Activated CD8-positive, alpha-beta memory T cell treated with anti-CD3 and anti-CD28 coated beads for 48 hours (primary cell): ENCODE results near the gene PITPNC1.
"Not testable (repeated sequence)": the region's sequence is repeated elsewhere in the genome, so short reads cannot be mapped to it uniquely, and the experiment has no call there.

ENCODE experiments used
- DNase-seq, 3 experiments: peaks; one replicate each; pipeline ENCODE4 v3.0.0-alpha.2; 2020; ENCODE audit warnings: low read depth in 2 of 3, low spot score in 2 of 3

PITPNC1 gene

GRCh38 chr17:67366193-67367157 is 10.6 kb upstream of the PITPNC1 start, which contains the start of gene PSMD12:
TSS of gene PSMD12 (minus strand) at chr17:67366577. CDS start at chr17:67366519, 58 bp downstream.
- DNase-seq = peak; percentile 86 to 95 (median 91)

GRCh38 chr17:67369676-67370075 is 7.4 kb upstream of the PITPNC1 start:
- no peak for DNase-seq

DNA sequence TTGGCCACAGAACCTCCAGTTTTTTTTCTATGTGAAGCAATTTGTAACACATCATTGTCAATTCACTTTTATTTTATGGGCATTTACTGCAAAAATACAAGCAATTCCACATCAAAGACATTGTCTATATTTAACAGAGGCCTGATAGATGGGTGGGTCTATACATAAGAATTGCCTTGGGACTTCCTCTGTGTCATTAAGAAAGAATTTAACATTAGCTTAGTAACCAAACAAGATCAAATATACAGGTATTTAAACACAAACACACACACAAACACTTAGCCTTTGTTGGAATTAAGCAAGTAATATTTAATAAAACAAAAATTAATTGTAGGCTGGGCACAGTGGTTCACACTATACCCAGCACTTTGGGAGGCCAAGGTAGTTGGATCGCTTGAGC is 4.3 kb upstream of the PITPNC1 start:
- no peak for DNase-seq

GRCh38 chr17:67374329-67375053 is 2.6 kb upstream of the PITPNC1 start:
- DNase-seq = peak; percentile 63 to 80 (median 74)

- no peak for DNase-seq
Measured at GRCh38 chr17:67375054-67375427, 2.0 kb upstream of the PITPNC1 start.

DNA sequence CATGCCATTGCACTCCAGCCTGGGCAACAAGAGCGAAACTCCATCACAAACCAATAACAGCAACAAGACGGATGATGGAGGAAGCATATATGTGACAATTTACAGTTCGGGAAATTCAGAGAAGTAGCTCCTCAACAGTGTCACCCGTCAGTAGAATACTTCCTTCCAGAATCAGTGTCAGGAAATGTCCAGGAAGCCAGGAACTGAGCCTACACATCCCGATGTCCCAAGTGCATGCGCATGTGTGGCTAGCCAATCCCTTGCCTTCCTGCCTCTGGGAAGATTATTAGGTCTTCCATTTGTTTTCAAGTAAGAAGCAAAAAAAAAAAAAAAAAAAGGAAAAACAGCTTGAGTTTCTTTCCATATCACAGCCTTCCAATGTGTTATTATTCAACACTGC is 1.4 kb upstream of the PITPNC1 start:
- DNase-seq = no peak

GRCh38 chr17:67376415-67376736 is 705 bp upstream of the PITPNC1 start:
- DNase-seq = no peak

DNA sequence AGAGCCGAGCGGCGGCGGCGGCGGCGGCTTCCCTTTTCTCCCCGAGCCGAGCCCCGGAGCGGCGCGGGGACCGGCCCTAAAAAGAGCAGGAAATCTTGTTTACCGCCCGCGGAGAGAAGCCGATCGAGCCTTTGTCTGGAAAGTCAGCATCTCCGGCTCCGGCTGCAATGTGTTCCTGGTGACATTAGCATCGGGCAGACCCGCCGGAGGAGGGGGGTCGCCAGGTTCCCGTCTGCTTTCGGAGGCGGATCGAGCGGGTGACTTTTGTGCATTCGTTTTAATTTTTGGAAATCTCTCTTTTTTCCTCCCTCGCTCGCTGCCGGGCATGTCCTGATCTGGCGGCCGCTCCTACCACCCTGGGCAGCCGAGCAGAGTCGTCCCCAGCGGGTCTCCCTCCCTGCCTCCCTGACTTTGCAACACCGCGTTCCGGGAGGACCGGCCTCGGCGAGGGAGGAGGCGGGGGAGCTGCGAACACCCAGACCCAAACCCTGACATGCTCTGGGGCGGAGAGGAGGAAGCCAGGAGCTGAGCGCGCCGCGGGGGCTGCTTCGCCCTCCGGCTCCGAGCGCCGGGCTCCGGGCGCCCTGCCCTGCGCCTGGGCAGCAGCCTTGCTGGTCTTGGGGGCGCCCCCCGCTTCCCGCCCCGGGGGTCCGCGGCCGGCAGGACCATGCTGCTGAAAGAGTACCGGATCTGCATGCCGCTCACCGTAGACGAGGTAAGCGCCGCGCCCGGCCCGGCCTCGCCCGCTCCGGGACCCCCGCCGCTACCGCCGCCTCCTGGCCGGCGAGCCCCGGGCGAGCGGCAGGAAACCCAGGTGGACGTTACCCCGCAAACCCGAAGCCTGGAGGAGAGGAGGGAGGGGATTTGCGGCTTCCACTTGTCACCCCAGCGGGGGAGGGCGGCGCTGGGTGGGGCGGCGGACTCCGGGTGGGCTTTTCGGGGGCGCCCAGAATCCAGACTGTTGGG is 690 bp downstream of the PITPNC1 start:
- peak in 2 of 3 experiments; percentile 44 to 67 for DNase-seq

GRCh38 chr17:67378454-67379250 is 1.6 kb downstream of the PITPNC1 start:
- peak; percentile 60 to 70 (median 63) for DNase-seq

DNA sequence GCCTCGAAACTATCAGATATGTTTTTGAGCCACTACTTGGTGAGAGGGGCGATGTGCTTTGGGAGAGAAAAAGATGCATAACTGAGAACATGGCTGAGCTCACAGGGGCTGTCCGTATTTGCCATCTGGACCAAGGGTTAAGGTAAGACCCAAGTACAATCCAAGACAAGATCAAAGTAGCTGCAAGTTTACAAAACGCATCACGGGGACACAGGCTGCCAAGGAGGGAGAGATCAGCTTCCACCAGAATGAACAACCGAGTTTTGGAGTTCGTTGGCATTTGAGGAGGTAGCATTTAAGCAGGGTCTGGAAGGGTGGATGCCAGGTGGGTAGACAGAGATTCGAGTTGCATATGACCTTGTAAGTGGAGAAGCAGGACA is 2.2 kb downstream of the PITPNC1 start:
- DNase-seq = no peak

- DNase-seq = no peak
Measured at GRCh38 chr17:67381929-67382257, 4.8 kb downstream of the PITPNC1 start.

DNA sequence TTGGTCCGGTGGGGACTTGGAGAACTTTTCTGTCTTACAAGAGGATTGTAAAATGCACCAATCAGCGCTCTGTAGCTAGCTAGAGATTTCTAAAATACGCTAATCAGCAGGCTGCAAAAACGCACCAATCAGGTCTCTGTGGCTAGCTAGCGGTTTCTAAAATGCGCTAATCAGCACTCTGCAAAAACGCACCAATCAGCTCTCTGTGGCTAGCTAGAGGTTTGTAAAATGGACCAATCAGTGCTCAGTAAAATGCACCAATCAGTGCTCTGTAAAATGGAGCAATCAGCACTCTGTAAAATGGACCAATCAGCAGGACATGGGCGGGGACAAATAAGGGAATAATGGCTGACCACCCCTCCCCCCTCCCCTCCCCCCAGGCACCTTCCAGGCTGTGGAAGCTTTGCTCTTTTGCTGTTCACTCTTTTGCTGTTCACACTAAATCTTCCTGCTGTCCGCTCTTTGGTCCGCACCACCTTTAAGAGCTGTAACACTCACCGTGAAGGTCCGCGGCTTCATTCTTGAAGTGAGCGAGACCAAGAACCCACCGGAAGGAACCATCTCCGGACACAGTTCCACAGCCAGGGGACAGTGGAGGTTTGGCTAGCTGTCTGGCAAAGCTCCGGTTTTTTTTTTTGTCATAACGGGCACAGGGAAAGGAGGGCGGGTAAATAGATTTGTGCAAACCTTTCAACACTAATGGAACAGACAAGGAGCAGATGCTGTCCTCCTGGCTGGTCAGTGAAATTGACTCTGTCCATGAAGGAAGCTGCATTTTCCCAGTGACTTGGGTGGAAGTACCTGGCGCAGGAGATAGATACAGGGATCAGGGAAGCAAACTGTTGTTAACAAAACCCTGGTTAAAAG is 8.3 kb downstream of the PITPNC1 start:
- no peak for DNase-seq

- peak in 2 of 3 experiments; percentile 73 to 77 for DNase-seq
Measured at GRCh38 chr17:67386965-67387551, 10.0 kb downstream of the PITPNC1 start.

DNA sequence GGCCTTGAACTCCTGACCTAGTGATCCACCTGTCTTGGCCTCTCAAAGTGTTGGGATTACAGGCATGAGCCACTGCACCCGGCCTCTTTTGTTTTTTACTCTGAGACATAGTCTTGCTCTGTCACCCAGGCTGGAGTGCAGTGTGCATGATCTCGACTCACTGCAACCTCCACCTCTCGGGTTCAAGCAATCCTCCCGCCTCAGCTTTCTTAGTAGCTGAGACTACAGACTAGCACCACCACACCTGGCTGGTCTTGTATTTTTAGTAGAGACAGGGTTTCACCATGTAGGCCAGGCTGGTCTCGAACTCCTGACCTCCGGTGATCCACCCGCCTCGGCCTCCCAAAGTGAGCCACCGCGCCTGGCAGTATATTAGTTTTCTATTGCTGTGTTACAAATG is 11.5 kb downstream of the PITPNC1 start:
- DNase-seq = not testable (repeated sequence)

- DNase-seq = no peak
Measured at GRCh38 chr17:67388986-67389385, 11.9 kb downstream of the PITPNC1 start.

- DNase-seq = no peak
Measured at GRCh38 chr17:67390006-67390645, 13.0 kb downstream of the PITPNC1 start.

- DNase-seq = peak in 1 of 3 experiments; percentile 33
Measured at GRCh38 chr17:67390646-67391361, 13.7 kb downstream of the PITPNC1 start.

GRCh38 chr17:67392111-67392510 is 15.0 kb downstream of the PITPNC1 start:
- no peak for DNase-seq
